ENCODE results near the gene OR5AC2. TPM values are rescaled to one million over a fixed set of nuclear protein-coding genes. Genes with fewer than 3 reads are reported as not detected.

The OR5AC2 gene
- total RNA-seq, result not detected

- DNase-seq, result no peak
Observed at GRCh38 chr3:98086873-98087272, at the start of gene OR5AC2. OR5AC2 (plus strand) TSS chr3:98087173; CDS start chr3:98087173, 0 bp downstream.

- DNase-seq, result no peak
Observed at GRCh38 chr3:98038286-98038685, 48.7 kb upstream of the OR5AC2 start.

- no peak for DNase-seq
Observed at GRCh38 chr3:98038876-98039275, 48.1 kb upstream of the OR5AC2 start.

- peak; percentile 85 for DNase-seq
Observed at GRCh38 chr3:98039322-98040024, 47.5 kb upstream of the OR5AC2 start.

GRCh38 chr3:98041350-98041749 lies 45.6 kb upstream of the OR5AC2 start:
- DNase-seq, result no peak

GRCh38 chr3:98048586-98048985 lies 38.4 kb upstream of the OR5AC2 start:
- DNase-seq, result no peak

- no peak for DNase-seq
Observed at GRCh38 chr3:98049271-98049670, 37.7 kb upstream of the OR5AC2 start.

- DNase-seq, result no peak
Observed at GRCh38 chr3:98056035-98056434, 30.9 kb upstream of the OR5AC2 start.

GRCh38 chr3:98057631-98058030 lies 29.3 kb upstream of the OR5AC2 start:
- DNase-seq, result no peak

- DNase-seq, result no peak
Observed at GRCh38 chr3:98058244-98058960, 28.6 kb upstream of the OR5AC2 start.

GRCh38 chr3:98068824-98069223 lies 18.1 kb upstream of the OR5AC2 start:
- DNase-seq, result no peak

GRCh38 chr3:98070840-98071239 lies 16.1 kb upstream of the OR5AC2 start:
- DNase-seq, result no peak

- DNase-seq, result no peak
Observed at GRCh38 chr3:98073486-98073885, 13.5 kb upstream of the OR5AC2 start.

- DNase-seq, result no peak
Observed at GRCh38 chr3:98095882-98096281, 8.9 kb downstream of the OR5AC2 start.

- DNase-seq, result no peak
Observed at GRCh38 chr3:98099848-98100247, 12.9 kb downstream of the OR5AC2 start.

GRCh38 chr3:98108162-98108561 lies 21.2 kb downstream of the OR5AC2 start:
- DNase-seq, result no peak

GRCh38 chr3:98109807-98110549 lies 23.0 kb downstream of the OR5AC2 start:
- DNase-seq, result no peak

GRCh38 chr3:98110550-98110908 lies 23.6 kb downstream of the OR5AC2 start:
- DNase-seq, result no peak

GRCh38 chr3:98114264-98114663 lies 27.3 kb downstream of the OR5AC2 start:
- no peak for DNase-seq

GRCh38 chr3:98115717-98116116 lies 28.7 kb downstream of the OR5AC2 start:
- DNase-seq, result no peak

- DNase-seq, result no peak
Observed at GRCh38 chr3:98130421-98130820, 43.4 kb downstream of the OR5AC2 start, which contains the start of gene OR5H1. OR5H1 (plus strand) TSS chr3:98130721; CDS start chr3:98132698, 1,977 bp downstream.

- DNase-seq, result no peak
Observed at GRCh38 chr3:98136631-98137030, 49.7 kb downstream of the OR5AC2 start.

All from skin of body (tissue), 2 donors.